NCI-H748 treated with DMSO at 0.1 percent for 48 hours (cell line): ENCODE results near the gene SNRPD1.
"Not testable (repeated sequence)": the region's sequence is repeated elsewhere in the genome, so short reads cannot be mapped to it uniquely, and the experiment has no call there.

Source experiments
- DNase-seq: peaks from one replicate; lab custom pipeline; 2025; lab: John Stamatoyannopoulos, UW

Gene SNRPD1

DNA sequence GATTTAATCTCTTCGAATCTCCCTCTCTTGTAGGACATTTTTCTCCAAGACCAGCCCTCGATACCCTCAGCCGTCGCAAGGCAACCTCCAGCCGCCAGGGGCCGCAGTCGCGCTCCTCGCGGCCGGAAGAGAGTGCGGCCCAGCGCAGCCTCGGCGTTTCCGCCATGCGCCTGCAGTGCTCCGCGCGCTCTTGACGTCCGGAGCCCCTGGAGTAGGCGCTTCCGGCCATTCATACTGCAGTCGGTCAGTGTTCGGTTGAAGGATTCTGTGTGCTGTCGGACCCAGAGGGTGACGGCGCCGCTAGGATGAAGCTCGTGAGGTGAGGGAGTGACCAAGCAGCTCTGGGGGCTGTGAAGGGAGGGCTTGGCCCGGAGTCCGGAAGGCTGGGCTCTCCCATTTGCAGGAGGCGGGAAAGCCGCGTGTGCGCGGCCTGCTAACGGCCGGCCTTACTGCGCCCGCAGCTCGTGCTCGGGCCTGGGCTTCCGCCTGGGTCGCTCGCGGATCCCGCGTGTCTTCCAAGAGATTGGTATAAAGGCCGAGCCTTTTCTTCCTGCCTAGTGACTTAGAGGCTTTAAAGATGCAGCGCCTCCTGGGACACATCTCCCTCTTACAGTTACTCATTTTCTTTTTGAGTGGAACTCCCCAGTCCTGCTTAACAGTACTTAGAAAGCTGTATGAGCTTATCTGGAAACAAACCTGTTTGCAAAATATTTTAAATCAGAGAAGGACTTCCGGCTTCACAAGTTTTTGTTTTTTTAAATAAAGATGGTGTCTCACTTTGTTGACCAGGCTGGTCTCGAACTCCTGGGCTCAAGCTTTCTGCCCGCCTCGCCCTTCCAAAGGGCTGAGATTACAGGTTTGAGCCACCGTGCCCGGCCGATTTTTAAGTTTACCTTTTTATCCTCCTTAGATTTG lies at the start of gene SNRPD1:
SNRPD1 (plus strand) TSS at position 190 of the 915 bp plus-strand sequence; CDS start at position 306, 116 bp downstream.
- DNase-seq, result peak; percentile 57

DNA sequence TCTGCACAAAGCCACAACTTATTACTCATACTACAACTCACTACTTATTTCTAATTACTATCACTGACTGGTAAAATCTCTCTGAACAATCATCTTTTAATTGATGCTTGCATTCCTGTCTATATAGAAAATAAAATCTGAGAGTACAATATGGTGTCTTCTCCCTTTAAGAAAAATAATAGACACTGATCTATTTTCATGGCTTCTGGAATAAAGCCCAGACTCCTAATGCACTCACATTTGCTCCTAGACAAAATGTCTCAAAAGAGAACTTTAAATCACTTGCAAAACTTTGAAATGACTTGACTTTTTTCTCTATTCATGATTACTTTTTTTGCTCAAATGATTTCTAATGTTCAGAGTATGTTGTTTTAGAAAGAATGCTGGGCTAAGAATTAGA lies 40.3 kb upstream of the SNRPD1 start:
- DNase-seq, result no peak

DNA sequence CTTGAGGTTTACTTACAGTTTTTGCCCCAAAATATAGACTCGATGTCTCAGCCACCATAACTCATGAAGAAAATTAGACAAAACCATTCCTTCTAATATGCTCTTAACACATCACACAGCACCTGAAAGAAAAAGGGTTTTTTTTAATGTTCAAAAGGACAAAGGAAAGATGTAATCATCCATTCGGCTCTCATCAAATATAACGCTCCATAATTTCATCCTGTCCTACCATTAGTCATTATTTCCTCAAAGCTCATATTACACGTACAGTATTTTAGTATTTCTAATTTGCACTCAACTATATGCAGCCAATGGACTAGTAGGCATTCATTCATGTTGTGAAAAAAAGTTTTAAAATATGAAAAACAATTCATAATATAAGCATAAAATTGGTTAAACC lies 36.5 kb upstream of the SNRPD1 start:
- DNase-seq, result no peak

DNA sequence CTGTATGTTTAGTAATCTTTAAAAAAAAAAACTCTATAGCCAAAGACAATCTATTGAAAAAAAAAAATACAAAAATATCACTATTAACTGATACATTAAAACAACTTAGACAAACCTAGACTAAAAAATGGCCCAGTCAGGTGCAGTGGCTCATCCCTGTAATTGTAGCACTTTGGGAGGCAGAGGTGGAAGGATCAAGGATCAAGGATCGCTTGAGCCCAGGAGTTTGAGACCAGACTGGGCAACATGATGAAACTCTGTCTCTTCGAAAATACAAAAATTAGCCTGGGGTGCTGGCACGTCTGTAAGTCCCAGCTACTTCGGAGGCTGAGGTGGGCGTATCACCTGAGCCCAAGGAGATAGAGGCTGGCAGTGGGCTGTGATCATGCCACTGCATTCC lies 27.7 kb upstream of the SNRPD1 start:
- no peak for DNase-seq

DNA sequence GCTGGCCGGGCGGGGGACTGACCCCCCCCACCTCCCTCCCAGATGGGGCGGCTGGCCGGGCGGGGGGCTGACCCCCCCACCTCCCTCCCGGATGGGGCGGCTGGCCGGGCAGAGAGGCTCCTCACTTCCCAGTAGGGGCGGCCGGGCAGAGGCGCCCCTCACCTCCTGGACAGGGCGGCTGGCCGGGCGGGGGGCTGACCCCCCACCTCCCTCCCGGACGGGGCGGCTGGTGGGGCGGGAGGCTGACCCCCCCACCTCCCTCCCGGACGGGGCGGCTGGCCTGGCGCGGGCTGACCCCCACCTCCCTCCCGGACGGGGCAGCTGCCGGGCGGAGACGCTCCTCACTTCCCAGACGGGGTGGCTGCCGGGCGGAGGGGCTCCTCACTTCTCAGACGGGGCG lies 19.8 kb upstream of the SNRPD1 start:
- DNase-seq, result not testable (repeated sequence)

DNA sequence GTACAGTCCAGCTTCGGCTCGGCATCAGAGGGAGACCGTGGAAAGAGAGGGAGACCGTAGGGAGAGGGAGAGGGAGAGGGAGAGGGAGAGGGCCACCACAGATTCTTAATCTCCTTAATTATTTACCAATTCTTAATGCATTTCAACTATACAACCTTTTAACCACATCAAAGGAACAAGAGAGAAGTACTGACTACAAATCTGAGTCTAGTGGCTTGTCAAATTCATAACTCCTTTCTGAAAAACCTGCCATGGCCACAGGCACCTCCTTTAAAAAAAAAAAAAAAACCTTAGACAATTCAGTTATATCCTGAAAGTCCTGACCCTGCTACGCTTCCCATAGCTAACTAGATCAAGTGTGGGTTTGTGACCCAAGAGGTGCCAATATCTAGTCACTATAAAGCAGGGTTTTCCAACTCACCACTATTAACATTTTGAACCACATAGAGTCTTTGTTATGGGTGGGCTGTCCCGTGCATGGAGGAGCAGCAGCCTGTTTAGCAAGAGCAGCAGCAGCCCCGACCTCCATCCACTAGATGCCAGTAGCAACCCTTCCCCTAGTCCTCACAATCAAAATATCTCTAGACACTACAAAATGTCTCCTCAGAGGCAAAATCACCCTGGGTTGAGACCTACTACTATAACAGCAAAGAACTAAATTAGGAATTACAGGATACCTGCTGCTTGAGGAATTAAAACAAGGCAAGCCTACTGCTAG lies 18.4 kb upstream of the SNRPD1 start:
- DNase-seq, result no peak

DNA sequence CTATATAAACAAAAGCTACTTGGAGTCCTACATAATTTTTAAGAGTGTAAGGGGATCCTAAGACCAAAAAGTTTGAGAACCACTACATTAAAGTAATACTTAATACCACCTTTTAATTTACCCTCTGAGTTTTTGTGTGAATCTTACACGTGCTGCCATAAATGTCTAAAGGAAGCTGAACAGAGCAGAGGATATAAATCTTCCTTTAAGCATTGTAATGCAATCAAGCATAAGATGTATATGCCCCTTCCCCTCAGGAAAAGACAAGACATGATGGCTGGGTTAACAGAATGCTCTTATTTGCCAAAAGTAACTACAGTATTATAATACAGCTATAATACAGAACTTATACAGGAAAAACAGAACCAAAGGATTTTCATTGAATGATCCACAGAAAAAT lies 14.5 kb upstream of the SNRPD1 start:
- DNase-seq, result no peak

DNA sequence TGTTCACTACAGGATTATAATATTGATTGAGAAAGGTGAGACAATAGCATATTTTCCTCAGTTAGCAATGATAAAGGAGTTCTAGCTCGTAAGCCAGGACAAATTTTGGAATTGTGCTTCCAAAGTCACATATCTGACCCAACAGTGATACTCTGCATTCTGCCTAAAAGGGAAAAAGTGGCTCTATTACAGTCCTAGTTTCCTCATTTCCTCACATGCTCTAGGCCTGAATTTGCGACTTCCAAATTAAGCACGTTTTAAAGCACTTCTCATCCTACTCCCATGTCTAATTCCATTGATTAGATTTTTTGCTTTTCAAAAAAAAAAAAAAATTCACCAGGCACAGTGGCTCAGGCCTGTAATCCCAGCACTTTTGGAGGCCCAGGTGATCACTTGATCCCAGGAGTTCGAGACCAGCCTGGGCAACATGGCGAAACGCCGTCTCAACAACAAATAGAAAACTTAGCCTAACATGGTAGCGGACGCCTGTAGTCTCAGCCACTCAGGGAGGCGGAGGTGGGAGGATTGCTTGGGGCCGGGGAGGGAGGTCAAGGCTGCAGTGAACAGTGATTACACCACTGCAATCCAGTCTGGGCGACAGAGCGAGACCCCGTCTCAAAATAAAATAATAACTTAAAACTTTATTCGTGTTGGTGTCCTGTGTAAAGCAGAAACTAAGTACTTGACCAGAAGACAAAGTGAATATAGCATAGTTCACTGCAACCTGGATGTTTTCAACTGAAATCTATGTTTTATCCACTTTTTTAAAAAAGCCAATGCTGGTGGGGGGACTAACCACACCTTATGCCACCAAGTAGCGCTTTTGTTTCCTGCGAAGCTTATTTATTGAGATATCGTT lies 13.2 kb upstream of the SNRPD1 start:
- DNase-seq, result no peak

DNA sequence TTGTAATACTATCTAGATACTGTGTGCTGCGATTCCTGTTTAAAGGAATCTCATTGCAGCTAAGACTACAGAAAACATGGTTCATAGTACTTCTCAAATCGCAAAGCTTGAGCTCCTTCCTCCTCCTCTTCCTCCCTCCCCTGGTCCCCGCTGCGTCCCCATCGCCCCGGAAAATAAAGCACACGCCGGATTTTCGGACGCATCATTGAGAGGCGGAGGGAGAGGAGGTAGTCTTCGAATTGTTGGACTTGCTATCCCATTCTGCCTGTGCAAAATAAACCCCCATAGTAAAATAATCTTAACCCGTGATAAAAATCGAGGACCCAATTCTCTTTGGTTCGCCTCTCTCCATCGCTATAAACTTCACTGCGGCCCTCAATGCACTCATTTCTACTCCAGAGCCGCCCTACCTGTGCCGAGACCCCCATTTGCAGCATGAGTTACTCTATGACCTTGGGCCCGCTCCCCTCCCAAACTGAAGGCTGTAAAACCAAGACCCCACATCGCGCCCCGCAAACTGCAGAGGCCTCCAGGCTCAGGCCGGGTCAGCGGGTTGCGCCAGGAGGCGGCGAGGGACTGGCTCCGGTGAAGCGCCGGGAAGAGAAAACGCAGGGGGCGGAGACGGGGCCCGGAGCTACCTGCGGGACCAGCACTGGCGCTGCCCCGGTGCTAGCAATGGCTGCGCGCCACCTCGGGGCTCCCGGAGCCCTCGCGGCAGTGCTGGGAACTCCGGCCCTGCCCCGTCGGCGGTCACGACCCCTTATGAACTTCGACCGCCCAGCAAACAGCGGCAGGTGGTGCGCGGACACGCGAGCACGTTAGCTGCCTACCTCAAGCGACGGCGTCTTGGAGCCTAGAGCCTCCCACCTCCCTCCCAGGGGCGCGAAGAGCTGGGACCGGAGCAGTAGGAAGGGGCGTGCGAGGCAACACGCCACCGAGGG lies 12.3 kb upstream of the SNRPD1 start:
- DNase-seq, result peak; percentile 49

DNA sequence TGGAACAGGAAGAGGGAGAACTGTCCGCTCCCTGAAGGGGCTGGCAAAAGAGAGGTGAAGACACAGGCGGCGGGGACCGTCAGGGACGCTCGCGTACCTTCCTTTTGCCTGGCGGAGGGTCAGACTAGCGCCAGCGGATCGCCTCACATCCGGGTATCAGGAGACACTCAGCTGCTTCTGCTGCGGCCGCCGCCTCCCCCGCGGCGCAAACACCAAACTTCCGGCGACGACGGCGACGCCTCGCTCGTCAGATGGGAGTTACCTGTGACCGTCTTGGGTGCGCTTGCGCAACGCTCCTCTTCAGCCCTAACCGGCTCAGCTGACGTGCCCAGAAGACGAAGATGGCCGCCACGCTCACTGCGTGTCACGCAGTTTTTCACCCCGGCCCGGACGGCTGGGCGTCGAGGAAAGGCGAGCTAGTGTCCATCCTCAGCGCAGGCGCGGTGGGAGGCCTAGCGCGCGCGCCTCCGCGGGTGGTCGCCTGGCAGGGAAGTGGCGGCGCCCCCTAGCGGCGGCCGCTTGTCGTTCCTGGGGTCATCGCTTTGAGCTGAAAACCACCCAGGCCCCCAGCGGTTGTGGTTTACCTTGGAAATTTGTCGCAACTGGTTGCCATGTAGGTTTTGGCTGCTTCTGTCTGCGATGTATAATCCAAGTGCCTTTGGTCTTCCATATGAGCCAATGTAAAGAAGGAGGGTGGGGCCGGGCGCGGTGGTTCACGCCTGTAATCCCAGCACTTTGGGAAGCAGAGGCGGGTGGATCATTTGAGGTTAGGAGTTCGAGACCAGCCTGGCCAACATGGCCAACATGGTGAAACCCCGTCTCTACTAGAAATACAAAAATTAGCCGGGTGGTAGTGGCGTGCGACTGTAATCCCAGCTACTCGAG lies 11.3 kb upstream of the SNRPD1 start, which contains the start of gene ESCO1:
ESCO1 (minus strand) TSS at position 179 of the 885 bp plus-strand sequence. CDS start 25,861 bp downstream, outside the sequence.
- peak; percentile 93 for DNase-seq

DNA sequence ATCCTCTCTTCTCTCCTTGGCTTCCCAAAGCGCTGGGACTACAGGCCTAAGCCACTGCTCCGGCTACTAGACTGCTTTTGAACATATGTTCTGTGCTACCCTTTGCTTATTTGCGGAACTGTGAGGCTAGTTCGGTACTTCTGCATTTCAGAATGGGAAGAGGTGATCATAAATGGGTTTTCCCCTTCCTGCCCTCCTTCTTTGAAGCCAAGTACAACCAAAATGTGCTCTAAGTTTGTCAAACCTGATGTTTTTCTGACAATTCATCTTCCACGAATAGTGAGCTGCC lies 9.9 kb upstream of the SNRPD1 start:
- DNase-seq, result no peak

DNA sequence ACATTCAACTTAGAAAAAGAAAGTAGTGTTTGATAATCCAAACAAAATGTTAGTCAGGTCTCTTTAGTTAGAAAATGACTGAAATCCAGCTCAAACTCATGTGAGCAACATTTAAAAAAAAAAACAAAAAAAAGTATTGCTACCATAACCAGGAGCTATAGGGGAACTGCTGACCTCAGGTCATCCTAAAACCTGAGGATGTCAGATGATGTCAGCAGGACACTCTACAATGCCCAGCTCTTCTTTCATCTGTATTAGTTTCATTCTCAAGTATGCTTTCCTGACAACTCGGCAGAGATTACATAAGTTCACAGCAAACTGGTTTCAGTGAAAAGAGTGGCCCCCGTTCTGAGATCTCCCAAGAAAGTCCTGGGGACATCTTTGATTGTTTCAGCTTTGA lies 7.4 kb upstream of the SNRPD1 start:
- no peak for DNase-seq

DNA sequence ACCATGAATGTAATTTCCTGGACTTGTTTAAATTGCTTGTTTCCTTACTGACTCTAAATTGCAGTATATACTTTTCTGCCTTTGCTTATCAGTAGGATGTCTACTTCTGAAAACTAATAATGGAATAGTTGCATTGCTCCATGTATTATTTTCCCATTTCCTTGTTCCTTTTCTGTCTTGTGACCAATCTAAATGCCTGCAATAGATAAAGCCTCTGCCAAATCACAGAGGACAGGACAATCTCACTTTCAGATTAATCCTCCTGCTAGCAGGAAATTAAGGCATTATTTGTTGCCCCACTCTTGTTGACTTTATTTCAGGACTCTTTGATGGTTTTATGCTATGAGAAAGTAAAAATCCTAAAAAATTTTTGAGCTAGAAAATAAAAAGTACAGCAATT lies 6.9 kb upstream of the SNRPD1 start:
- DNase-seq, result no peak

DNA sequence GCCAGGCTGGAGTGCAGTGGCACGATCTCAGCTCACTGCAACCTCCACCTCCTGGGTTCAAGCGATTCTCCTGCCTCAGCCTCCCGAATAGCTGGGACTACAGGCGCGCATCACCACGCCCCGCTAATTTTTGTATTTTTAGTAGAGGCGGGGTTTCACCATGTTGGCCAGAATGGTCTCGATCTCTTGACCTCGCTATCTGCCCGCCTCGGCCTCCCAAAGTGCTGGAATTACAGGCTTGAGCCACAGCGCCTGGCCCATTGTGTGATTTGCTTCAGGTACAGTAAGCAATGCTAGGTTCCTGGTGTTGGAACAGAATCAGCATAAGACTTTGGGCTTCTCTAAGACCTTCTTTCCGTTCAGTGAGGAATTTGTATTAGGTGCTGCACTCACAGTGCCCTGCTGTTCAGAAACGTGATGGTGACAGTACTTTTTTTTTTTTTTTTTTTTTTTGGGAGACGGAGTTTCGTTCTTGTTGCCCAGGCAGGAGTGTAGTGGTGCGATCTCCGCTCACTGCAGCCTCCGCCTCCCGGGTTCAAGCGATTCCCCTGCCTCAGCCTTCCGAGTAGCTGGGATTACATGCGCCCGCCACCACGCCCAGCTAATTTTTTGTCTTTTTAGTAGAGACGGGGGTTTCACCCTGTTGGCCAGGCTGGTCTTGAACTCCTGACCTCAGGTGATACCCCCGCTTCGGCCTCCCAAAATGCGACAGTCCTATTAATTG lies 551 bp upstream of the SNRPD1 start:
- not testable (repeated sequence) for DNase-seq

DNA sequence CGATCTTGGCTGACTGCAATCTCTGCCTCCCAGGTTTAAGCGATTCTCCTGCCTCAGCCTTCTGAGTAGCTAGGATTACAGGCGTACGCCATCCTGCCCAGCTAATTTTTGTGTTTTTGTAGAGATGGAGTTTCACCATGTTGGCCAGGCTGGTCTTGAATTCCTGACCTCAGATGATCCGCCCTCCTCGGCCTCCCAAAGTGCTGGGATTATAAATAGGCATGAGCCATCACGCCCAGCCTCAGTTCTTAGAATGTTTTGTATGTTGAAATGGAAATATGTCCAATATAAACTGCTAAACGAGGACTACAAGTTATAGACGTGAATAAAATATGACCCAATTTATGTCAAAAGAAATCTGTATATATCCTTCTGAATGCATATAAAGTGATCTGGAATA lies 9.5 kb downstream of the SNRPD1 start:
- not testable (repeated sequence) for DNase-seq

DNA sequence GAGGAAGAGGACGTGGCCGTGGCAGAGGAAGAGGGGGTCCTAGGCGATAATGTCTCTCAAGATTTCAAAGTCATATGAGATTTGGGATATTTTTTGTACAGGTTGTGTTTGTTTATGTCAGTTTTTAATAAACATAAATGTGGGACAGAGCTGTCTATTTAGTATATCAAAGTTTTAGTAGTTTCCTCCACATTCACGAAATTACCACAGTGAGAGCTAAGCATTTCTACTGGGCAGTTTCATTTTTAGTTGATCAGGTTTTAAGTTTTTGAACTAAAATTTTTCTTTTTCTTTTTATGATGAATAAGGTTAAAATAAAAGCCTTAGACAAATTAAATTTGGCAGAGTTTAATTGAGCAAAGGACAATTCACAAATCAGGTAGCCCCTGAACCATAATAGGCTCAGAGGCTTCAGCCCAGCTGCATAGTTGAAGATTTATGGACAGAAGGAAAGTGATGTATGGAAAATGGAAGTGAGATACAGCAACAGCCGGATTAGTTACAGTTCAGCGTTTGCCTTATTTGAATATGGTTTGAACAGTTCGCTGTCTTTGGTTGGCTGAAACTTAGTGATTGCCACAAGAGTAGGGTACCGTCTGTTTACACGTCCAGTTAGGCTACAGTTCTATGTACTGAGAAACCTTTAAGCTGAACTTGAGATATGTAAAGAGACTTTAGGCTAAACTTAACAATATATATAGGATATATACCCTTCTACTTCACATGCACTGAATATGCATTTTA lies 17.1 kb downstream of the SNRPD1 start:
- DNase-seq, result no peak

DNA sequence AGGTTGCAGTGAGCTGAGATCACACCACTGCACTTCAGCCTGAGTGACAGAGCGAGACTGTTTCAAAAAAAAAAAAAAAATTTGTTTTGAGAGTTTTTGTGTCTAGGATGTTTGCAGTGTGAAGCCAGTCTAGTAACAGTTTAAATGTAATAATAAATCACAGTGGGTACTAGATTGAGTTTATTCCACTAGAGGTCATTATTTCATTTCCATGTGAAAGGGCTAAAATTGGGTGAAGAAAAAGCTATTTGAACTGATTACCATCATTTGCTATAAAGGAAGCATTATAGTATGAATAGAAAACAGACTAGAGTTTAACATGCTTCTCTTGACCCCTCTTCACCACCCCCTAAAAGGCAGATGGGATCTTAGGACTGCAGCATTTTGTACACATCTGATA lies 20.3 kb downstream of the SNRPD1 start:
- DNase-seq, result no peak

DNA sequence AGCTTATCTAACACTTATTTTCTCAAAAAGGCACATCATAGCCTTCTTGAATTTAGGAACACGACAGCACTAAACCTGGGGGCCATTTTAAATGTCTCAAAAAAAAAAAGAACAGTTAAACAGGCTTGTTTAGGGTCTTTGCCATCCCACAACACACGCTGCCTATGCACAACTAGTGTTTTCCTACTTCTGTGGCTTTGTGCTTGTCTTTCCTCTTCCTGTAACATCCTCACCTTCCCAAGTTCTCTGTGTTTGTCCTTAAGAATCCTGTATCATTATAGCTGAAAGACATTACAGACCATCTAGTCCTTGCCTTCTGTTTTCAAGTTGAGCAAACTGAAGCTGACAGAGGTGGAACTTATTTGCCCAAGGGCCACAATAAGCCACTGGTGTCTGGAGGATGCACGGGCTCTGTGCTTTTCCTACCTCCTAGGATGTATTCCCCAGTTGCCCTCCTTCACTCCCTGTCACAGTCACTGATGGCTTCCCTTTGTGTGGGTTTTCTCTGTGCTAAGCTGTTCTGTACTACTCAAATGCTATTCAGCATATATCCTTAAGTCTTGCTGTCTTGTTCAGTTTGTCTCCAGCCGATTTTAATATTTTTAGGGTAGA lies 22.6 kb downstream of the SNRPD1 start:
- DNase-seq, result no peak
